H1 (cell line): ENCODE data around the gene PHACTR1. TPM values are rescaled to one million over a fixed set of nuclear protein-coding genes. Genes with fewer than 3 reads are reported as not detected.

Experiments
- CTCF ChIA-PET: fragments of 300-600 bp; sonication (Branson Sonifier 250); formaldehyde crosslinking; loops from one replicate; lab custom pipeline; 2021; ENCODE audit not compliant: partially characterized antibody; lab: Charles Lee
- POLR2A ChIA-PET: fragments of 300-600 bp; sonication (Branson Sonifier 250); formaldehyde crosslinking; loops from one replicate; lab custom pipeline; 2021; ENCODE audit warnings: inconsistent platforms; ENCODE audit not compliant: partially characterized antibody; lab: Charles Lee
- DNase-seq, 2 experiments: peaks; one replicate each; pipeline versions ENCODE4 v3.0.0 to v3.0.0-alpha.2; 2010 to 2022; ENCODE audit warnings: low spot score in 2 of 2, low read depth in 1 of 2, mixed read lengths in 1 of 2
- FAIRE-seq: peaks from 2 replicates; lab custom pipeline; 2011; peaks lifted over from hg19 to GRCh38; lab: Jason Lieb, UNC
- H2AFZ ChIP-seq: 2 replicates; pipeline ENCODE4 v1.8.1; 2012; ENCODE audit warnings: low read length, inconsistent platforms
- H2AK5ac ChIP-seq: 2 replicates; pipeline ENCODE4 v1.6.1; 2013; ENCODE audit warnings: low read depth, low read length
- H2BK120ac ChIP-seq: replicated peaks from 2 replicates; pipeline ENCODE3; 2013; ENCODE audit warnings: low read depth, low read length, inconsistent platforms
- H2BK12ac ChIP-seq: 2 replicates; pipeline ENCODE4 v1.6.1; 2013; ENCODE audit warnings: low read depth, low read length
- H2BK15ac ChIP-seq: 2 replicates; pipeline ENCODE4 v1.6.1; 2013; ENCODE audit warnings: low read length
- H2BK20ac ChIP-seq: 2 replicates; pipeline ENCODE4 v1.6.1; 2013; ENCODE audit warnings: low read length
- H2BK5ac ChIP-seq: 2 replicates; pipeline ENCODE4 v1.6.1; 2013; ENCODE audit warnings: low read depth, low read length
- H3K14ac ChIP-seq: 2 replicates; pipeline ENCODE4 v1.6.1; 2013; ENCODE audit warnings: inconsistent platforms; ENCODE audit not compliant: insufficient read length
- H3K18ac ChIP-seq: 2 replicates; pipeline ENCODE4 v1.6.1; 2013; ENCODE audit warnings: low read length; ENCODE audit errors: extremely low read depth
- H3K23ac ChIP-seq: 2 replicates; pipeline ENCODE4 v1.6.1; 2013; ENCODE audit warnings: inconsistent platforms; ENCODE audit not compliant: insufficient read length
- H3K23me2 ChIP-seq: 2 replicates; pipeline ENCODE4 v1.6.1; 2013; ENCODE audit warnings: low read depth, low read length
- H3K27ac ChIP-seq: 2 replicates; pipeline ENCODE4 v1.6.1; 2011; ENCODE audit warnings: low read depth, low read length, inconsistent platforms
- H3K27me3 ChIP-seq, 4 experiments: replicated peaks in 1 of 4; 1 replicate in 1 of 4; 2 replicates in 3 of 4; pipeline versions ENCODE4 v1.6.1 to v1.8.1; 2011 to 2013; ENCODE audit warnings: low read length in 3 of 4, mild to moderate bottlenecking in 3 of 4, inconsistent platforms in 2 of 4, mixed read lengths in 2 of 4, moderate library complexity in 1 of 4; ENCODE audit not compliant: control insufficient read depth in 3 of 4, insufficient read depth in 3 of 4; ENCODE audit errors: extremely low read depth in 1 of 4
- H3K36me3 ChIP-seq, 4 experiments: 2 replicates each; pipeline versions ENCODE4 v1.6.1 to v1.8.1; 2011 to 2013; ENCODE audit warnings: mild to moderate bottlenecking in 4 of 4, low read length in 3 of 4, moderate library complexity in 2 of 4, control low read depth in 1 of 4, inconsistent platforms in 1 of 4; ENCODE audit not compliant: insufficient read depth in 4 of 4, control insufficient read depth in 2 of 4
- H3K4ac ChIP-seq: replicated peaks from 2 replicates; pipeline ENCODE3; 2013; ENCODE audit warnings: low read length, low read depth, mixed read lengths, inconsistent platforms; ENCODE audit not compliant: insufficient read length
- H3K4me1 ChIP-seq, 4 experiments: replicated peaks in 1 of 4; 1 replicate in 1 of 4; 2 replicates in 3 of 4; pipeline versions ENCODE4 v1.6.1 to v1.8.1; 2011 to 2013; ENCODE audit warnings: low read length in 3 of 4, inconsistent platforms in 2 of 4, mixed read lengths in 1 of 4; ENCODE audit not compliant: insufficient read depth in 4 of 4, control insufficient read depth in 3 of 4
- H3K4me2 ChIP-seq, 2 experiments: 2 replicates each; pipeline versions ENCODE4 v1.6.1 to v1.8.1; 2011 to 2013; ENCODE audit warnings: low read depth in 2 of 2, low read length in 2 of 2, control low read depth in 1 of 2, inconsistent platforms in 1 of 2, mild to moderate bottlenecking in 1 of 2; ENCODE audit not compliant: insufficient read depth in 1 of 2
- H3K4me3 ChIP-seq, 4 experiments: fragments of 200-600, 300-600 bp in 1 of 4; sonication (generic), shearing (Covaris generic), sonication (Bioruptor Twin) in 1 of 4; 2 replicates each; pipeline versions ENCODE4 v1.5.1 to v1.8.1; 2011 to 2016; ENCODE audit warnings: low read length in 4 of 4, low read depth in 3 of 4, control low read depth in 2 of 4, inconsistent platforms in 2 of 4, mild to moderate bottlenecking in 2 of 4, mixed read lengths in 1 of 4, moderate library complexity in 1 of 4; ENCODE audit not compliant: insufficient read depth in 2 of 4; ENCODE audit errors: extremely low read depth in 1 of 4
- H3K56ac ChIP-seq: replicated peaks from 2 replicates; pipeline ENCODE3; 2013; ENCODE audit warnings: low read depth, mild to moderate bottlenecking, mixed read lengths, low read length, inconsistent platforms; ENCODE audit not compliant: insufficient read length
- H3K79me1 ChIP-seq: 2 replicates; pipeline ENCODE4 v1.6.1; 2013; ENCODE audit warnings: low read depth, low read length, control low read depth
- H3K79me2 ChIP-seq, 2 experiments: 2 replicates each; pipeline versions ENCODE4 v1.6.1 to v1.8.1; 2012 to 2013; ENCODE audit warnings: low read length in 2 of 2, mild to moderate bottlenecking in 2 of 2, inconsistent platforms in 1 of 2; ENCODE audit not compliant: insufficient read depth in 2 of 2, control insufficient read depth in 1 of 2
- H3K9ac ChIP-seq, 4 experiments: replicated peaks in 1 of 4; 1 replicate in 1 of 4; 2 replicates in 3 of 4; pipeline versions ENCODE4 v1.6.1 to v1.8.1; 2011 to 2013; ENCODE audit warnings: low read depth in 3 of 4, low read length in 3 of 4, control low read depth in 2 of 4, mild to moderate bottlenecking in 2 of 4, moderate library complexity in 2 of 4, inconsistent platforms in 1 of 4; ENCODE audit errors: extremely low read depth in 1 of 4
- H3K9me3 ChIP-seq, 2 experiments: 2 replicates each; pipeline versions ENCODE4 v1.6.1 to v1.8.1; 2012 to 2013; ENCODE audit warnings: mild to moderate bottlenecking in 2 of 2, moderate library complexity in 2 of 2, control low read depth in 1 of 2, inconsistent platforms in 1 of 2, low read depth in 1 of 2, low read length in 1 of 2, mixed read lengths in 1 of 2; ENCODE audit not compliant: insufficient read depth in 2 of 2
- H4K20me1 ChIP-seq, 2 experiments: replicated peaks in 1 of 2; 2 replicates each; pipeline versions ENCODE3 to v1.8.1; 2011 to 2013; ENCODE audit warnings: inconsistent platforms in 2 of 2, low read length in 2 of 2, mild to moderate bottlenecking in 1 of 2; ENCODE audit not compliant: insufficient read depth in 2 of 2, control insufficient read depth in 1 of 2
- H4K5ac ChIP-seq: 2 replicates; pipeline ENCODE4 v1.6.1; 2013; ENCODE audit warnings: low read length, low read depth, mixed read lengths, inconsistent platforms; ENCODE audit not compliant: insufficient read length
- H4K8ac ChIP-seq: 2 replicates; pipeline ENCODE4 v1.8.0; 2013; ENCODE audit warnings: mild to moderate bottlenecking, moderate library complexity, low read length, inconsistent platforms; ENCODE audit not compliant: insufficient read depth; ENCODE audit errors: extremely low read depth
- H4K91ac ChIP-seq: replicated peaks from 2 replicates; pipeline ENCODE3; 2013; ENCODE audit warnings: low read length, mixed read lengths, inconsistent platforms; ENCODE audit not compliant: insufficient read length
- ASH2L ChIP-seq: fragments of 200-600, 300-600 bp; sonication (generic); IDR thresholded peaks from one replicate; pipeline ENCODE4 v1.7.1; 2017; ENCODE audit warnings: low read length
- EGR1 ChIP-seq: IDR thresholded peaks from 2 replicates; pipeline ENCODE4 v1.6.1; 2011; ENCODE audit warnings: low read depth, low read length, borderline replicate concordance
- HDAC6 ChIP-seq: IDR thresholded peaks from one replicate; pipeline ENCODE4 v1.7.1; 2012; ENCODE audit warnings: low read depth, mild to moderate bottlenecking, inconsistent platforms, low read length, moderate library complexity
- MAFK ChIP-seq: IDR thresholded peaks from 2 replicates; pipeline ENCODE4 v1.6.1; 2012; ENCODE audit warnings: low read depth, mild to moderate bottlenecking, improper control_type of control experiment, low read length
- TAF1 ChIP-seq: IDR thresholded peaks from 2 replicates; pipeline ENCODE4 v1.6.1; 2011; ENCODE audit warnings: mild to moderate bottlenecking, low read depth, low read length
- WGBS, 2 experiments: shearing (Covaris generic) in 1 of 2; methylation state at CpG; one replicate each; pipeline versions ENCODE4 v1.1.6 to v1.1.7; 2013 to 2015; ENCODE audit warnings: low lambda C conversion rate in 2 of 2, mixed read lengths in 2 of 2, inconsistent platforms in 1 of 2, low coverage in 1 of 2, missing lambda C conversion rate in 1 of 2; ENCODE audit not compliant: insufficient replicate concordance in 2 of 2, insufficient coverage in 1 of 2, insufficient read length in 1 of 2; ENCODE audit errors: extremely low coverage in 1 of 2, missing lambda C conversion rate in 1 of 2; 5-methylcytosine and 5-hydroxymethylcytosine counted together
- polyA plus RNA-seq, 7 experiments: library from polyadenylated mRNA; depleted of rRNA in 3 of 7; stranded (reverse) in 5 of 7; unstranded in 2 of 7; fragments of >200 nt in 5 of 7; fragments of 200-250 nt in 2 of 7; gene quantifications; 1 replicate in 5 of 7; 2 replicates in 1 of 7; 4 replicates in 1 of 7; pipeline versions ENCODE4 v1.2.1 to v1.2.3, GENCODE V29; 2011 to 2013; ENCODE audit warnings: missing spikeins in 2 of 7, mixed read lengths in 2 of 7
- total RNA-seq: library from RNA; stranded (reverse); fragmentation: NEBNext Ultra II Directional; extraction: Animal tissue kit (Norgen Biotek cat#: 25700); gene quantifications from 2 replicates; pipeline ENCODE4 v1.2.1, GENCODE V29; 2021
- TF ChIP-seq, protein P1 (sequence below): IDR thresholded peaks from 2 replicates; pipeline ENCODE4 v1.6.1; 2012; ENCODE audit warnings: inconsistent platforms

PHACTR1 gene
- total and polyA plus RNA-seq, 2 of the 8 experiments (the other 6 are each of a cell fraction or from before 2014, with no cell fraction given): 3.9 to 17.1 TPM

DNA sequence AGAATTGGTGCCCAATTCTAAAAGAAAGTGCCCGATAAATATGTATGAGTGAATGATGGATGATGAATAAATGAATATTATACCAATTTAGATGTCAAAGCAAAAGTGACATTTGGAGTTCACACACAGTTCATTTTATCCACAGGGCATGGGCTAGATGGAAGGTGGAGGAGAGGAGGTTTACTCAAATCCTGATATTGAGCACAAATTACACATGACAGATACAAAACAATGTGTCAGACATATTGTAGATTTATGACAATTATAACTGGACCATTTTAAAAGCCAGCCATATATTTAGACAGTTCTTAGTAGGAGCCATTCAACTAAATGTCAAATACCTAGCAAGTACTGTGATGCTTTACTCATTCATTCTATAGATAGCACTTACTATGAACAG, 23.4 kb upstream of the PHACTR1 start:
- WGBS, 2 experiments: 93% methylated on average over 1 of the region's 1 CpG; no CpG with 5 or more reads in 1 of the 2 experiments
- CTCF ChIA-PET: no interaction called here
- DNase-seq (no peak), FAIRE-seq (no peak)
- Histone ChIP-seq H3K4ac (no peak overlapping the region), H3K56ac (no peak overlapping the region), H4K91ac (no peak overlapping the region), H3K27ac (no peak overlapping the region), H4K20me1 (no peaks in the 10 kb centered on the region), H4K8ac (no peak overlapping the region), H3K14ac (no peak overlapping the region), H3K9ac (no peak overlapping the region), H3K79me1 (no peaks in the 10 kb centered on the region), H3K4me2 (no peak overlapping the region), H3K4me1 (no peaks in the 10 kb centered on the region), H2BK120ac (no peak overlapping the region), H3K4me3 (no peak overlapping the region), H2AK5ac (no peak overlapping the region), H3K9me3 (no peaks in the 10 kb centered on the region), H3K23ac (no peak overlapping the region), H4K5ac (no peak overlapping the region), H3K79me2 (no peaks in the 10 kb centered on the region), H3K23me2 (no peaks in the 10 kb centered on the region), H2BK5ac (no peak overlapping the region), H2AFZ (no peak overlapping the region), H2BK15ac (no peak overlapping the region), H3K27me3 (peaks cover 0 to 1% (median 0%) of the 10 kb centered on the region in 4 experiments; a peak in 1 of 7 replicates), H2BK20ac (no peak overlapping the region), H3K18ac (no peak overlapping the region), H3K36me3 (no peaks in the 10 kb centered on the region), H2BK12ac (no peak overlapping the region)
- no peak for TF ChIP-seq HDAC6
- TF ChIP-seq, protein P1, sequence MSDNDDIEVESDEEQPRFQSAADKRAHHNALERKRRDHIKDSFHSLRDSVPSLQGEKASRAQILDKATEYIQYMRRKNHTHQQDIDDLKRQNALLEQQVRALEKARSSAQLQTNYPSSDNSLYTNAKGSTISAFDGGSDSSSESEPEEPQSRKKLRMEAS: no peak
- TF ChIP-seq TAF1: no peak
- no peak for TF ChIP-seq ASH2L
- no peak for TF ChIP-seq MAFK
- TF ChIP-seq EGR1: no peak
- POLR2A ChIA-PET: no interaction called here
